ENCODE measurements around the gene CCN5.

The CCN5 gene

DNA sequence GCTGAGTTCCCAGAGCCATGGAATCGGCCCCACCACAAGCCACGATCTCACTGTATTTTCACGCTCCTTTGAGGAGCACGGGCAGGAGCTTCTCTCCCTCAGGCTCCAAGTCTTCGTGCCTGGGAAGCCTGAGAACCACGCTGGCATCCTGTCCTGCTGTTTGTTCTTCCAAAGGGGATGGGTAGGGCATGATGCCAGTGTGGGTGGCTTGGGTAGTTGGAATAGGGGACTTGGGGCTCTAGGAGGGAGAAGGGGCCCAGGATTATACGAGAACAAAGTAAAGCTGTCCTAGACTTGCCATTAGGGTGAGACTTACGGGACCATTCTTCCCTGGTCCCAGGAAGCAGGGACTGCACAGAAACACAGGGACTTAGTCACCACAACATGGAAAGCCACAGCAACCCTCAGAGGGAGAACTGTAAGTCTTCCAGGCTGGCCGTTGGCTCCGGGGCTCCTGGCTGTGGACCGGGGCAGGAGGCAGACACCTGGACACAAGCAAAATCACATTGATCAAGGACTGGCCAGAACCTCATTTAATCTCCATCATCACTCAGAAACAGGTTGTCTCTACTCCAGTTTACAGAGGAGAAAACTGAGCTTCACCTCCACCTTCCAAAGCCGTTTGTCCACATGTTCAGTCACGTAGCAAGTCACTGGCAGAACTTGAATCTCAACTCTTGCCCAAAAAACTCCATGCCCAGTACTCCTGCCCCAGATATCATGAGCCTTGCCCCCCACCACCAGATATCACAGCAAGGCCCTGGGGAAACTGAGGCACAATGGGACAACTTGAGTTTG lies 1.3 kb downstream of the CCN5 start:
- DNase-seq = no peak

DNA sequence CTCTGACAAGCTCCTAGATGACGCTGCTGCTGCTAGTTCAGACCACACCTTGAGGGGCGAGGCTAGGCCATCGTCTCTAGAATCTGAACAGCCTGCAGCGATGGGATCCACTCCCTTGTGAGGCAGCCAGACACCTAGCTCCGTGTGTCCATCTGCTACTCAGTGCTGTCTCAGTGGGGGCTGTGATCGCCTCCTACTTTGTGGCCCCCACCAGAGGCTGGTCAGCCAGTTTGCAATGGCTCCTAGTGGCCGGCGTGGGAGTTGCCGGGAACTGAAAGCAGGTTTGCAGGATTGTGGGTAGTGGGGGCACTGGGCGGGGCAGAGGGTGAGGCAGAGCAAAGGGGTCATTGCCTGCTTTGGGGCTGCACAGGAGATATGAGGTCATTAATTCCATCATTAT lies 2.8 kb downstream of the CCN5 start:
- DNase-seq = no peak

- DNase-seq = no peak
Measured at GRCh38 chr20:44719841-44720240, 4.7 kb downstream of the CCN5 start.

- DNase-seq = no peak
Measured at GRCh38 chr20:44720621-44720996, 5.4 kb downstream of the CCN5 start.

GRCh38 chr20:44720997-44721784 lies 6.0 kb downstream of the CCN5 start:
- no peak for DNase-seq

DNA sequence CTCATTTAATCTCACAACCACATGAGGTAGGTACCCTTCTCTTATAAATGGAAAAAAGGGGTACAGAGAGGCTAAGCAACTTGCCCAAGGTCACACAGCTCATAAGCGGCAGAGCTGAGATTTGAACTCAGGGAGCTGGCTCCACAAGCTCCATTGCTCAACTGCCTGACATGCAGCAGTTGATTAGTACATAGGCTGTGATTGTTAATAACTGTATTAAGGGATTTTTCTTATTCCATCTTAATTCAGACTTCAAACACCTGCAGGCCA lies 6.6 kb downstream of the CCN5 start:
- no peak for DNase-seq

DNA sequence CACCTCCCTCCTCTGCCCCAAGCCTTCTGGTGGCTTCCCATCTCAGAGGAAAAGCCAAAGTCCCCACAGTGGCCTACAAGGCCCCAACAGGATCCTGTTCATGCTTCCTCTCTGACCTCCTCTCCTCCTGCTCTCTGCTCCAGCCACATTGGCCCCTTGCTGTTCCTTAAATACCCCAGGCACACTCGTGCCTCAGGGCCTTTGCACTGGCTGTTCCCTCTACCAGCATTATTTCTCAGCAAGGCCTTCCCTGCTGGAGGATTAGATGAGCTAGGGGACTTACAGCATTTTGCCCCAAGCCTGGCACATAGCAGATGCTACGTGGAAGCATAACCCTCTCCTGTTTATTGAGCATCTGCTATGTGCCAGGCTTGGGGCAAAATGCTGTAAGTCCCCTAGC lies 7.8 kb downstream of the CCN5 start:
- DNase-seq = no peak

DNA sequence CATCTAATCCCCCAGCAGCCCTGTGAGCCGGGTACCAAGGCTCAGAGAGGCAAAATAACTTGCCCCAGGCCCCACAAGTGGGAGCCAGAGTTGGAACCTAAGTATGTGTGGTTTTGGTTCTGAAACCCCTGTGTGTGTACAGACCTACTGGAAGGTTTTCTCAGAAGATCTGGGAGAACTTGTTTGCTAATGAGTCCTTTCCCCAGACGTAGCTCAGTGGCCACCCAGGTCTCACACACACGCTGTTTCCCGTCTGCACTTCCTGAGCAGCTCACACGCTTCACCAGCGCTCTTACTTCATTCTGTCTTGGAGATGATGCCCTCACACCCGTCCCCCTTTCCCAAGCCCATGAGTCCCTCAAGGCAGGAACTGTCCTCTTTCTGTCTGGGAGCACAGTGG lies 8.2 kb downstream of the CCN5 start:
- DNase-seq = no peak

DNA sequence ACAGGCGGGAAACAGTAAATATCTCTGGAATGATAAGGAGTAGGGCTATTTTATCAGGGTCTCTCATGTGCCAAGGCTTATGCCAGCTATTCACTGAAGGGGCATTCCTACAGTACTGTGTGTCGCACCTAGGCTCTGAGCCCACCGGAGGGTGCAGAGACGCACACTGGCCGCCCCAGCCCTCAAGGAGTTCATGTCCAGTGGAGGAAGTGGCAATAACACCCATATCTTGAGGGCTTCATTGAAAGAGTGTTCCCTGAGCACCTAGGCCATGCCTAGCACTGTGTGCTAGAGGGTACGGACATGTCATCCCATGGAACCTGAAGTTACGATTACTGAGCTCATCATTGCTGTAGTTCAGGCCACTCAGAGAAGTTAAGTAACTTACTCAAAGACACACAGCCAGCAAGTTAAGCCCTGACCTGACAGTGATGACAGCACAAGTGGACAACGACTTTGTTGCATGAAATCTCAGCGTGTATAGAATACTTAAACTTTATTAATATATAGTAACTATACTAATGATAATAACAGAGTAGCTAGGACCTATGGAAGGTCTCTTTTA lies 8.7 kb downstream of the CCN5 start:
- no peak for DNase-seq

GRCh38 chr20:44724423-44725091 lies 9.4 kb downstream of the CCN5 start:
- no peak for DNase-seq

GRCh38 chr20:44725837-44726236 lies 10.7 kb downstream of the CCN5 start:
- DNase-seq = no peak

- DNase-seq = no peak
Measured at GRCh38 chr20:44727039-44727438, 11.9 kb downstream of the CCN5 start.

GRCh38 chr20:44727651-44728050 lies 12.5 kb downstream of the CCN5 start:
- DNase-seq = no peak

GRCh38 chr20:44728801-44729443 lies 13.8 kb downstream of the CCN5 start:
- no peak for DNase-seq

- no peak for DNase-seq
Measured at GRCh38 chr20:44730441-44730840, 15.3 kb downstream of the CCN5 start.

- no peak for DNase-seq
Measured at GRCh38 chr20:44731657-44732056, 16.5 kb downstream of the CCN5 start.

DNA sequence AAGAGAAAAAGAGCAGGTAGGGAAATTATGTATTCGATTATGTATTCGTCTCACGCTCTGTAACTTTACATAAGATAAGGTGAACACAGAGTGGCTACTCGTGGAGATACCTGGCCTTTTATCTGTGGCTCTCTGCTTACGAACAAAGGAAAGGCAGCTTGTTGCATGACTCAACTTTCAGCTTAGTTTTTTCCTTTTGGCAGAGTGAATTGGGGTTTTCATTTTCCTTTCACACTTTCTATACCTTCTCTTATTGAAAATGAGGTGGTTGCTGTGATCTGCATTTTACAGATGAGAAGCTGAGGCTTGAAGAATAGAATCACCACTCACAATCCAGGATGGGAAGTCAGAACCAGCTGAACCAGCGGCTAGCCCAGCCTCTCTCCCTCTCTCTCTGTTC lies 17.2 kb downstream of the CCN5 start:
- DNase-seq = no peak

DNA sequence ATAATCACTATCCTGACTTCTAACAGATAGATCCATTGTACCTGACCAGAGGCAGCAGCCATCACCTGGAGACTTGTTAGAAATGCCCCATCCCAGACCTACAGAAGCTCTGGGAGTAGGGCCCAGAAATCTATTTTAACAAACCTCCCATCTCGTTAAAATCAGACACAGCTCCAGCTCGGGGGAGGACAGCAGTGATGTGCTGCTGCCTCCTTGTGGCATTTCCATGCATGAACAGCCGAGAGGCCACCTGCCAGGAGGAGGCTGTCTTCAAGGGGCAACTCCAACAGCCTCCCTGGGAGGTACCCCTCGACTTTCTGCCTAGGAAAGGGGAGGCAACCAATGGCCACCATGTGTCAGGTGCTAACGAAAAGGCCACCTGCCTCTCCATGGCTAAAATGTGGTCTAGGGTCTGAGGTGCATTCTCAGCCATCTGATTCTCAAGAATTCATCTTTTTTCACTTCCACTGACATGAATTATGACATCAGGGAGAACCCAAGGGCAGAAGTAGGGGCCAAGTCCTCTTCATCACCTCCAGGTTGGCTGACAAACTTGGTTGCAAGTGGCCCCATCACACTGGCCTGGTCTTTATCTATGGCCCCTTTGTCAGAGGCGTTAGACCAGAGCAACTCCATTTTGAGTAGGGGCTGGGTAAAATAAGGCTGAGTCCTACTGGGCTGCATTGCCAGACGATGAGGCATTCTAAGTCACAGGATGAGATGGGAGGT lies 18.3 kb downstream of the CCN5 start:
- peak; percentile 65 for DNase-seq

GRCh38 chr20:44734938-44735337 lies 19.8 kb downstream of the CCN5 start:
- no peak for DNase-seq

DNA sequence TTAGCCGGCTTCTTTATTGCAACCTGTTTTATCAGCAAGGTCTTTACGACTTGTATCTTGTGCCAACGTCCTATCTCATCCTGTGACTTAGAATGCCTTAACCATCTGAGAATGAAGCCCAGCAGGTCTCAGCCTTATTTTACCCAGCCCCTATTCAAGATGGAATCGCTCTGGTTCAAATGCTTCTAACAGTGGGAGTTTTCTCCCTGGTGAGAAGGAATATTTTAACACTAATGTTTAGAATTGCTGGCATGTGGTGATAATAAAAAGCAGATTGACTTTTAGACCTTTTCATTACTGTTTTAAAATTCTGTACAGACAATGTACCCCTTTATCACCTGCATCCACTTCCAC lies 20.6 kb downstream of the CCN5 start:
- no peak for DNase-seq

GRCh38 chr20:44736170-44737021 lies 21.2 kb downstream of the CCN5 start:
- DNase-seq = peak; percentile 79

GRCh38 chr20:44737116-44737515 lies 21.9 kb downstream of the CCN5 start:
- no peak for DNase-seq
